Fibroblast of villous mesenchyme (primary cell): ENCODE results near the gene ZNF483. TPM values are rescaled to one million over a fixed set of nuclear protein-coding genes. Genes with fewer than 3 reads are reported as not detected.
"Not testable (repeated sequence)": the region's sequence is repeated elsewhere in the genome, so short reads cannot be mapped to it uniquely, and the experiment has no call there.

Experiments used
- DNase-seq: peaks from one replicate; pipeline ENCODE4 v3.0.0-alpha.2; 2010; ENCODE audit warnings: low read depth
- H3K4me3 ChIP-seq: 2 replicates; pipeline ENCODE4 v1.5.1; 2011; ENCODE audit warnings: low read depth, mild to moderate bottlenecking, low read length
- total RNA-seq: library from RNA; depleted of rRNA; stranded (reverse); fragments of >200 nt; gene quantifications from 2 replicates; pipeline ENCODE4 v1.2.3, GENCODE V29; 2012
- TF ChIP-seq, protein P1 (sequence below): IDR thresholded peaks from 2 replicates; pipeline ENCODE4 v1.5.1; 2012; ENCODE audit warnings: low read depth, mild to moderate bottlenecking, low read length; ENCODE audit not compliant: insufficient read depth

Gene ZNF483
- total RNA-seq, 1 donor = 5.6 TPM

DNA sequence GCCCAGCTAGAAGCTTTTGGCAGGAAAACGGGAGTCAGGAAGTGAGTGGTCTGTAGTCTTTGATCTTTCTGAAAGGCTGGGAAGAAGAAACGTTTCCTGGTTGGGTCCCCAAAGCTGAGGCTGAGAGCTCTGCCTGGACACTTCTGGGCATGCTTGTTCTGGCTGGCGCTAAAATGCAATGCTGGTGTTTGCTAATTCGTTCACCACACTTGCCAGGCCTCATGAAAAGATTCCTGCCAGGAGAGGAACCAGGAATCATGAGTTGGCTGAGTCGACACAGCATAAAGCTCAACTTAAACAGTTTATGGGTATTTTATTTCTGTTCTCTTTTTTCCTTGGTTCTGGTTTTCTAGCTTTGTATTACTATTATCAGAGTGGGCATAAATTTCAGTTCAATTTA lies 85.2 kb downstream of the ZNF483 start:
- TF ChIP-seq, protein P1, sequence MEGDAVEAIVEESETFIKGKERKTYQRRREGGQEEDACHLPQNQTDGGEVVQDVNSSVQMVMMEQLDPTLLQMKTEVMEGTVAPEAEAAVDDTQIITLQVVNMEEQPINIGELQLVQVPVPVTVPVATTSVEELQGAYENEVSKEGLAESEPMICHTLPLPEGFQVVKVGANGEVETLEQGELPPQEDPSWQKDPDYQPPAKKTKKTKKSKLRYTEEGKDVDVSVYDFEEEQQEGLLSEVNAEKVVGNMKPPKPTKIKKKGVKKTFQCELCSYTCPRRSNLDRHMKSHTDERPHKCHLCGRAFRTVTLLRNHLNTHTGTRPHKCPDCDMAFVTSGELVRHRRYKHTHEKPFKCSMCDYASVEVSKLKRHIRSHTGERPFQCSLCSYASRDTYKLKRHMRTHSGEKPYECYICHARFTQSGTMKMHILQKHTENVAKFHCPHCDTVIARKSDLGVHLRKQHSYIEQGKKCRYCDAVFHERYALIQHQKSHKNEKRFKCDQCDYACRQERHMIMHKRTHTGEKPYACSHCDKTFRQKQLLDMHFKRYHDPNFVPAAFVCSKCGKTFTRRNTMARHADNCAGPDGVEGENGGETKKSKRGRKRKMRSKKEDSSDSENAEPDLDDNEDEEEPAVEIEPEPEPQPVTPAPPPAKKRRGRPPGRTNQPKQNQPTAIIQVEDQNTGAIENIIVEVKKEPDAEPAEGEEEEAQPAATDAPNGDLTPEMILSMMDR = no peak
- DNase-seq = no peak

DNA sequence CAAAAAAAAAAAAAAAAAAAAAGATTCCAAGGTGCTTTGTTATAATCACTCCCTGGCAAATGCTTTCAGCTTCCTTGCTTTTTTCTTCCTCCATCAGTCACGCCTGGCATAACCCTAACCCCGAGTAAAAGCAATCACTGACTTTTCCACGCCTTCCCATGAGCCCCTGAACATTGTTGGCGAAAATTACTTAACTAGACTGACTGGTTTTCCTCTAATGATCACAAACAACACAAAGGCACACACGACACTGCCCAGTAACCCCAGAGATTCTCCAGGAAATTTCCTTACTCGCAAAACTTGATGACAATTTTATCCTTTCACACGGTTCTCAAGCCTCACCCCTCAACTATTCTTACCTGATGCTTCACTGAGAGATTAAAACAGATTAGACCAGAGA lies 85.9 kb downstream of the ZNF483 start:
- no peak overlapping the region for H3K4me3 ChIP-seq
- DNase-seq = no peak
- TF ChIP-seq, protein P1 = no peak

More for the DNA sequence above, 85.2 kb downstream of the ZNF483 start:
- H3K4me3 ChIP-seq = no peak overlapping the region

DNA sequence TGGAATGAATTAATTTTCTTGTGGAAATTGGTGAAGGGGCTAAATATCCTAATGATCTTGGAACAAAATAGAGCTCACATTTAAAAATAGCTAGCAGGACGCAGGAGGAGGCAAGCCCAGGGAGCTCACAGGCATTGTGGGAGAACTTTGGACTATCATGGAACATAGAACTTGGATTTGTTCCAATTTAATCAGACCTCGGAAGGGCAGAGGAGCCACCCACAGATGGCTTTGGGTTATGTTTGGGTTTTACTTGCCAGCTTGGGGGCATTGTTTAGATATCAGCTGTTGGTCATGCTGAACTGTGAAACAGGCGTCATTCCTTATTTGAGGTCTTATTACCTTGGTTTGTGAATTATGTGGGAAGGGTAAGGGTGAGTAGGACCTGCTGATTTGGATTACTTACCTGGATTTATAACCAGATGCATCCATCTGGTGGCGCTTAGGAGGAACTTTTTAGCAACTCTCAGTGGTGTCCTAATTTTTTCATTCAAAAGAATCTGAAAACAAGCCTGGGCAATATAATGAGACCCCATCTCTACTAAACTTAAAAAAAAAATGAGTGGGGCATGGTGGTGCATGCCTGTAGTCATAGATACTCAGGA lies 88.6 kb downstream of the ZNF483 start:
- TF ChIP-seq, protein P1 = no peak
- DNase-seq = no peak
- H3K4me3 ChIP-seq = no peak overlapping the region

DNA sequence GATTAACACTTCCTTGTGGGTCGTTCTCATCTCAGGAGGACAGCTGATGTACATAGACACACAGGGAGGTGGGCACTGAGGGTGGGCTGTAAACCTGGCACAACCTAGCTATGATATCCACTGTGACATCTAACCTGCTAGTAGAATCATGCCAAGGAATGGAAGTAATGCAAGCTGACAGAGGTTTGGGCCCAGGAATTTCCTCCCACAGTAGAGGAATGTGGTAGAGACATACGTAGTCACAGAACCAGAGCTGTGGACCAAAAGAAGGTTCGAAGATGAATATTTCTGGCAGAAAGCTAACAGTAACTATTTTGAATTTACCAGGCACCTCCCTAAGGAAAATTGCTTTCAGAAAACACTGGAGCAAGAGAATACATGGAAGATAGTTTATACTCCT lies 90.9 kb downstream of the ZNF483 start:
- TF ChIP-seq, protein P1 = no peak
- DNase-seq = no peak
- H3K4me3 ChIP-seq = no peak overlapping the region

DNA sequence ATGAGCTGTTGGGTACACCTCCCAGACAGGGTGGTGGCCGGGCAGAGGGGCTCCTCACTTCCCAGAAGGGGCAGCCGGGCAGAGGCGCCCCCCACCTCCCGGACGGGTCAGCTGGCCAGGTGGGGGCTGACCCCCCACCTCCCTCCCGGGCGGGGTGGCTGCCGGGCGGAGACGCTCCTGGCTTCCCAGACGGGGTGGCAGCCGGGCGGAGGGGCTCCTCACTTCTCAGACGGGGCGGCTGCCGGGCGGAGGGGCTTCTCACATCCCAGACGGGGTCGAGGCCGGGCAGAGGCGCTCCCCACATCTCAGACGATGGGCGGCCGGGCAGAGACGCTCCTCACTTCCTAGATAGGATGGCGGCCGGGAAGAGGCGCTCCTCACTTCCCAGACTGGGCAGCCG lies 92.4 kb downstream of the ZNF483 start:
- H3K4me3 ChIP-seq, DNase-seq: not testable (repeated sequence)

DNA sequence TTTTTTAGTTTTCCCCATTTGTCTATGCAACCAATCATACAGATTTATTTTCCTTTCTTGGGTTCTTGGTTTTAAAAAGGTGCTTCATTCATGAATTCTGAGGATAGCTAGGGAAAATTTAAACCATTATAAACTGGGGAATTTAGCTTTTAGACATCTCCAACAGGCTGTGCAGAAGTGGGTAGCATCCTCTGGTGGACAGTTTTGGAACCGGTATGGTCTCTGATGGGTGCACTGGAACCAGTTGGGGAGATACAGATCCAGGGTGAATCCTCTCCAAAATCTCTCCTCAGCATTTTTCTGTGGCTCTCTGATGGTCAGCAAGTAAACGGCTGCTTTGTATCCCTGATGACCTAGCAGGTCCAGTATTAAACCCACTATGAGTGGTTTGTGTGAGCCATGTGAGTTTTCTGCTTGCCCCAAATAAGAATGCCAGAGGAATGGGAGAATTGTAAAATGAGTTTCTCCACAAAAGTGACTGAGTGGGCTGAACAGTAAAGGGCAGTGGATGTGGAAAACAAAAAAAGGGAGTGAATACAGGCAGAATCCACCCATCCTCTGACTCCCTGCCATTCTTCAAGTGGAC lies 97.0 kb downstream of the ZNF483 start:
- no peak overlapping the region for H3K4me3 ChIP-seq
- DNase-seq = peak; percentile 70
- TF ChIP-seq, protein P1 = peak; percentile 100

DNA sequence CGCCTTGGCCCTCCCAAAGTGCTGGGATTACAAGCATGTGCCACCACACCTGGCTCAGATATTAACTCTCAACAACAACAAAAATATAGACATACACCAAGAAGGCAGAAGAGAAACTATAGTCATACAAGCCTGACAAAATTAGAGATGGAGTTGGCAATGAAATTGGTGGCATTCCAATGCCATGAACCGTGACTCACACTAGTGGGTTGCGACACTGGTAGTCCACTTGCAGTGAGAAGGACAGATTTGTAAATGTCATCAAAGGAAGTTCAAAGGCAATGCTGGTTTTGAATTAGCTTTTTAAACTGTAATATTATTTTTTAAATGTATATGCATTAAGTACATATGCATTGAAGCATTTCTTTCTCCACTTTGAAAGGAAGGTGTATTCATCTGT lies 97.6 kb downstream of the ZNF483 start:
- TF ChIP-seq, protein P1 = no peak
- DNase-seq = peak; percentile 75
- H3K4me3 ChIP-seq = no peak overlapping the region

Other genes starting within 250 kb of the ZNF483 start
- gene OR2K2, start 195.0 kb upstream of the ZNF483 start, total RNA-seq = not detected in 2 replicates
- gene ECPAS, start 40.8 kb upstream of the ZNF483 start, total RNA-seq = 99.3 and 114 TPM in 2 replicates
- gene PTGR1, start 74.5 kb downstream of the ZNF483 start, total RNA-seq = 85.4 and 116 TPM in 2 replicates
- gene DNAJC25, start 106.2 kb downstream of the ZNF483 start, total RNA-seq = 7.1 and 9.9 TPM in 2 replicates
- 82.8 and 108 TPM in 2 replicates for gene GNG10, start 136.4 kb downstream of the ZNF483 start, total RNA-seq